OCI-LY1 (cell line): ENCODE data around the gene RIN3.

Source experiments
- H2AFZ ChIP-seq: fragments of 200-600 bp; sonication (generic), shearing (Covaris generic); 2 replicates; pipeline ENCODE4 v1.6.0; 2014; ENCODE audit warnings: antibody characterized with exemption, mild to moderate bottlenecking, low read length
- H3F3A ChIP-seq: fragments of 200-600 bp; sonication (generic), shearing (Covaris generic); 2 replicates; pipeline ENCODE4 v1.6.0; 2014; ENCODE audit warnings: mild to moderate bottlenecking, antibody characterized with exemption, low read length, moderate library complexity; ENCODE audit not compliant: insufficient read depth
- H3K27ac ChIP-seq: fragments of 200-600 bp; sonication (generic); 2 replicates; pipeline ENCODE4 v1.5.1; 2014; ENCODE audit warnings: low read length, mixed run types, mild to moderate bottlenecking, low read depth; ENCODE audit not compliant: poor library complexity, severe bottlenecking
- H3K27me3 ChIP-seq: fragments of 200-600 bp; sonication (generic); 2 replicates; pipeline ENCODE4 v1.6.0; 2014; ENCODE audit warnings: antibody characterized with exemption, mild to moderate bottlenecking, low read length, moderate library complexity; ENCODE audit not compliant: insufficient read depth
- H3K36me3 ChIP-seq: fragments of 200-600 bp; sonication (generic); 2 replicates; pipeline ENCODE4 v1.6.1; 2014; ENCODE audit warnings: mild to moderate bottlenecking, antibody characterized with exemption, low read length, moderate library complexity, mixed read lengths; ENCODE audit not compliant: insufficient read depth
- H3K4me1 ChIP-seq: fragments of 200-600 bp; sonication (generic); 2 replicates; pipeline ENCODE4 v1.5.1; 2014; ENCODE audit warnings: mild to moderate bottlenecking, low read length, moderate library complexity; ENCODE audit not compliant: insufficient read depth, severe bottlenecking
- H3K4me2 ChIP-seq: fragments of 200-600 bp; sonication (generic), shearing (Covaris generic); 2 replicates; pipeline ENCODE4 v1.6.1; 2014; ENCODE audit warnings: low read length
- H3K4me3 ChIP-seq: fragments of 200-600 bp; sonication (generic); 2 replicates; pipeline ENCODE4 v1.5.1; 2014; ENCODE audit warnings: low read length, low read depth, mild to moderate bottlenecking, mixed read lengths; ENCODE audit not compliant: poor library complexity, severe bottlenecking
- H3K79me2 ChIP-seq: fragments of 200-600 bp; shearing (Covaris generic); 2 replicates; pipeline ENCODE4 v1.6.1; 2016; ENCODE audit warnings: mixed run types, low read length, mixed read lengths; ENCODE audit not compliant: insufficient read depth
- H3K9ac ChIP-seq: fragments of 200-600 bp; sonication (generic), shearing (Covaris generic); 2 replicates; pipeline ENCODE4 v1.6.1; 2014; ENCODE audit warnings: mild to moderate bottlenecking, low read length, mixed read lengths
- H3K9me2 ChIP-seq: fragments of 200-600 bp; sonication (generic), shearing (Covaris generic); 2 replicates; pipeline ENCODE4 v1.6.1; 2014; ENCODE audit warnings: low read depth, mild to moderate bottlenecking, low read length, mixed read lengths
- H3K9me3 ChIP-seq: fragments of 200-600 bp; shearing (Covaris generic); 2 replicates; pipeline ENCODE4 v1.6.1; 2014; ENCODE audit warnings: low read length, mixed read lengths
- H4K20me1 ChIP-seq: fragments of 200-600 bp; sonication (generic), shearing (Covaris generic); 2 replicates; pipeline ENCODE4 v1.6.0; 2016; ENCODE audit warnings: mild to moderate bottlenecking, low read length; ENCODE audit not compliant: insufficient read depth
- CTCF ChIP-seq: fragments of 200-600 bp; sonication (generic), shearing (Covaris generic); IDR thresholded peaks from 2 replicates; pipeline ENCODE4 v1.5.1; 2017; ENCODE audit warnings: mild to moderate bottlenecking, antibody characterized with exemption, low read length, moderate library complexity, mixed read lengths
- EZH2 ChIP-seq: fragments of 200-600 bp; sonication (generic), shearing (Covaris generic); IDR thresholded peaks from 2 replicates; pipeline ENCODE4 v1.8.0; 2017; ENCODE audit warnings: borderline replicate concordance, mixed run types, mild to moderate bottlenecking, antibody characterized with exemption, low read length, moderate library complexity, mixed read lengths

RIN3 gene

GRCh38 chr14:92693998-92694795 is 180.6 kb downstream of the RIN3 start:
- no peak for TF ChIP-seq EZH2
- no peak for TF ChIP-seq CTCF
- no peak overlapping the region for H3K4me2 ChIP-seq

GRCh38 chr14:92694807-92695206 is 181.2 kb downstream of the RIN3 start:
- H3K27ac ChIP-seq: no peak overlapping the region
- no peaks in the 10 kb centered on the region for H3K4me1 ChIP-seq
- no peaks in the 10 kb centered on the region for H3K9me2 ChIP-seq
- no peaks in the 10 kb centered on the region for H3K9me3 ChIP-seq
- H3F3A ChIP-seq: no peaks in the 10 kb centered on the region
- no peak overlapping the region for H2AFZ ChIP-seq
- H3K27me3 ChIP-seq: no peaks in the 10 kb centered on the region
- no peak overlapping the region for H3K9ac ChIP-seq
- H3K4me3 ChIP-seq: no peak overlapping the region
- no peak overlapping the region for H3K4me2 ChIP-seq
- no peaks in the 10 kb centered on the region for H4K20me1 ChIP-seq
- H3K36me3 ChIP-seq: no peaks in the 10 kb centered on the region
- TF ChIP-seq CTCF: no peak
- no peak for TF ChIP-seq EZH2
- H3K79me2 ChIP-seq: no peaks in the 10 kb centered on the region

More at GRCh38 chr14:92693998-92694795, 180.6 kb downstream of the RIN3 start:
- Histone ChIP-seq H3K79me2 (no peaks in the 10 kb centered on the region), H3K4me3 (no peak overlapping the region), H3K27ac (no peak overlapping the region), H3F3A (no peaks in the 10 kb centered on the region), H3K9ac (no peak overlapping the region), H2AFZ (no peak overlapping the region), H4K20me1 (no peaks in the 10 kb centered on the region), H3K36me3 (no peaks in the 10 kb centered on the region), H3K27me3 (no peaks in the 10 kb centered on the region), H3K9me2 (no peaks in the 10 kb centered on the region), H3K9me3 (no peaks in the 10 kb centered on the region), H3K4me1 (no peaks in the 10 kb centered on the region)

- H3K9me2 ChIP-seq: no peaks in the 10 kb centered on the region
- no peak overlapping the region for H3K9ac ChIP-seq
- H2AFZ ChIP-seq: no peak overlapping the region
- no peaks in the 10 kb centered on the region for H3F3A ChIP-seq
- no peaks in the 10 kb centered on the region for H3K27me3 ChIP-seq
- H3K4me3 ChIP-seq: no peak overlapping the region
- no peaks in the 10 kb centered on the region for H3K9me3 ChIP-seq
- TF ChIP-seq EZH2 (no peak), CTCF (no peak)
- no peaks in the 10 kb centered on the region for H3K79me2 ChIP-seq
- no peak overlapping the region for H3K4me2 ChIP-seq
- no peaks in the 10 kb centered on the region for H3K36me3 ChIP-seq
- no peaks in the 10 kb centered on the region for H4K20me1 ChIP-seq
- no peak overlapping the region for H3K27ac ChIP-seq
- H3K4me1 ChIP-seq: no peaks in the 10 kb centered on the region
Observed at GRCh38 chr14:92695562-92695961, 182.0 kb downstream of the RIN3 start.
